HG03045 (cell line): ENCODE data around the gene SGK2.

Source experiments
- ATAC-seq: cut with Tn5 transposase; IDR thresholded peaks from one replicate; pipeline ENCODE4 v1.9.1; 2021; ENCODE audit warnings: mild to moderate bottlenecking, moderate library complexity; ENCODE audit not compliant: unreplicated experiment

SGK2 gene

DNA sequence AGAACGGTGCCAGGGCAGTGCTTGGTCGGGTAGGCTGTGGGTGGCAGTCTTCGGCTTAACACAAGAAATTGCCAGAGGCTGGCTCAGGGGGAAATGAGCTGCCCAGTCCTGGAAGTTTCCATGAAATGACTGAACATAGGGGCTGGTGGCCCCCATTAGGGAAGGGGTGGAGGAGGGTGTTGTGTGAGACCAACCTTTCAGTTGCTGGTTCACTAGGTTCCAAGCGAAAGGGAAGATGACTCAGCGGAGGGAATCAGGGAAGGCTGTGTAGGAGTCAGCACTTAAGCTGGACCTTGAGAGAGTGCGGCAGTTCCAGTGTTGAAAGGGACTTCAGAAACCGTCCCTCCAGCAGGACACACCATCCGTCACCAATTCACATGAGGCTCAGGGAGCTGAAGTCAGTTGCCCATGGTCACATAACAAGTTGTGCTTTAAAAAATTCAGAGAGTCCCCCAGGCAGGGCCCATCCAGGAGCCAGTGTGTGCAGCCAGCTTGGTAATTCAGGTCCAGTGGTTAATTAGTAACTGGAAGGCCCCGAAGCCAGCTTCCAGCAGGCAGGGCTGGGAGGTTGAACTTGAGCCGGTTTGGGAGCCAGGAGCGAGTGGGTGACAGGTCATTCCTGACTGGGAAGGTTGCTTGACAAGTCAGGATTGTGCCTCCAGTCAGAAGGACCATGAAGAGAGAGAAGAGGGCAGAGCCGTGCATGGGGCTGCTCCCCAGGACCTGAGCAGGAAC lies at the start of gene SGK2:
Gene SGK2 (plus strand): TSS at position 616 of the 735 bp plus-strand sequence. CDS start 7,469 bp downstream, outside the sequence.
- ATAC-seq = no peak

DNA sequence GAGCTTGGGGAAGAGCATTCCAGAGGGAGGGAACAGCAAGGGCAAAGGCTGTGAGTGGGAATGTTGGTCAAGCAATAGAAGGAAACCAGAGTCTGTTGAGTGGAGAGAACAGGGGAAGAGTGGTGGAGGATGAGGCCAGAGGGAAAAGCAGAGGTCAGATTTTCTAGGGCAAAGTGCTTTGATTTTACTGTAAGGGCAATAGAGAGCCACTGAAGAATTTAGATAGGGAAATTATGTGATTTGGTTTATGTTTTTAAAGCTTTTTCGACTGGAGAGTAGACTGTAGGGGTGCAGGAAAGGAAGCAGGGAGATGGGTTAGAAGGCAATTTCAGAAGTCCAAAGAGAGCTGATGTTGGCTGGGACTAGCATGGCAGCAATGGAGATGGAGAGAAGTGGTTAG lies 46.9 kb upstream of the SGK2 start:
- no peak for ATAC-seq

GRCh38 chr20:43513372-43513930 lies 45.4 kb upstream of the SGK2 start:
- no peak for ATAC-seq

DNA sequence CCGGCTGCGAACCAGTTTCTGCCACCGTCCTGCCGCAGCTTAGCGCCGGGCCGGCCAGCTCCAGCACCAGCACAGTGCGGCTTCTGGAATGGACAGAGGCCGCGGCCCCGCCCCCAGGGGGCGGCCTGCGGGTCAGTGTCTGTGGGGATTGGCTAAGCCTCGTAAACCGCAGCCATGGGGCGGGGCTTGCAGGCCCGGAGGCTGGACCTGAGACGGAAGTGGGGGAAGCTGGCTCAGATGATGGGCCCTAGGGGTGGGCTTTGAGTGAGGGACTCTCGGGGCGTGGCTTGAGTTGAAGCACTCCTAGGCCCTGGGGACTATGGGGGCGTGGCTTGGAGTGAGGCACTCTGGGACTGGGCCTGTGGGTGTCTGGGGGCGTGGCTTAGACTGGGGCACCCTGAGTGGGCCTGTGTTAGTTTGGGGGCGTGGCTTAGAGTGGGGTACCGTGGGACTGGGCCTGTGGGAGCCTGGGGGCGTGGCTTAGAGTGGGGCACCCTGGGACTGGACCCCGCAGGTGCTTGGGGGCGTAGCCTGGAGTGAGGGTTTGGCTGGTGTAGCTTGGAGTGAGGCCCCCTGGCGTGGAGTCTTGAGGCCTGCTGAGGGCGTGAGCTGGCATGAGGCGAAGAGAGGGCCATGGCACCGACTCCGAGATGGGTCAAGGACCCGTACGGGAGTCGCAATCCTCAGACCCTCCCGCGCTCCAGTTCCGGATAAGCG lies 44.7 kb upstream of the SGK2 start:
- peak; percentile 83 for ATAC-seq

DNA sequence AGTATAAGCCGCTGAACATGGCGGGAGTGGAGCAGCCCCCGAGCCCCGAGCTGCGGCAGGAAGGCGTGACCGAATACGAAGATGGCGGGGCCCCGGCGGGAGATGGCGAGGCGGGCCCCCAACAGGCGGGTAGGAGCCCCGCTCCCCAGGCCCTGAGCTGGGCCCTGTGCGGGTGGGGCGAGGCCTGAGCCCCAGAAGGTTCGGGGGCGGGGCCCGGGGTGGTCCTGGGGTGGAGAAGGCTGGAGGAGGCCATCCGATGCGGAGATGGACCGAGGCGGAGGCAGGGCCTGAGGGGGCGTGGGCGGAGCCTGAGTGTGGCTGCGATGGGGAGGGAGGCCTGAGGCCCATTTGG lies 44.2 kb upstream of the SGK2 start:
- peak; percentile 25 for ATAC-seq

- ATAC-seq = no peak
Measured at GRCh38 chr20:43515628-43516027, 43.2 kb upstream of the SGK2 start.

- no peak for ATAC-seq
Measured at GRCh38 chr20:43516251-43516824, 42.5 kb upstream of the SGK2 start.

DNA sequence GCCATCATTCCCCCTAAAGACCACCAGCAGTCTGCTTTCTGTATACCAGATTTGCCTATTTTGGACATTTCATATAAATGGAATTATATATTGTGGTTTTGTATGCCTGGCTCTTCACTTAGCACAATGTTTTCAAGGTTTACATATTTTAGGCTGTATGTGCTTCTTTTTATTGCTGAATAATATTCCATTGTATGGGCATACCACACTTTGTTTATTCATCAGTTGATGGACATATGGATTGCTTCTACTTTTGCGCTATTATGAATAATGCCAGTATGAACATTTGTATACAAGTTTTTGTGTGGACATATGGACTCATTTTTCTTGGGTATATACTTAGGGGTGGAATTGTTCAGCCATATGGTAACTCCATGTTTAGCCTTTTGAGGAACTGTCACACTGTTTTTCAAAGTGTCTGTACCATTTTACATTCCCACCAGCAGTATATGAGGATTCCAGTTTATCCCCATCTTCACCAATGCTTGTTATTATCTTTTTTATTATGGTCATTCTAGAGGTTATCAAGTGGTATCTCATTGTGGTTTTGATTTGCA lies 38.7 kb upstream of the SGK2 start:
- ATAC-seq = no peak

- ATAC-seq = no peak
Measured at GRCh38 chr20:43525021-43525420, 33.8 kb upstream of the SGK2 start.

GRCh38 chr20:43528258-43528875 lies 30.5 kb upstream of the SGK2 start:
- no peak for ATAC-seq

DNA sequence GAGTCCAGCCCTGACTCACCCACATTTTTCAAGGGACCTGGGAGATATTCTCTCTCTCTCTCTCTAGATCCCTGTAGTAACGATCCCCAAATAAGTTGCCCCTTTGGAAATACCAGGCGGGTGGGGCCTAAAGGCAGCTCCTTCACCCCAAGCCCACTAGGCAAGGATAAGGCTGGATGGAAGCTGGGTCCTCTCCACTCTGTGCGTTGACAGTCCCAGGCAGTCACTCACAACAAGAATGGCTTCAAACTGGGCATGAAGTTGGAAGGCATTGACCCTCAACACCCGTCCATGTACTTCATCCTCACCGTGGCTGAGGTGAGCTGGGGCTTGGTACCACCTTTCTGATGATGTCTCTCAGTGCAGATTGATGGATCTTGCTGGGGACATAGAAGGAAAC lies 29.8 kb upstream of the SGK2 start:
- ATAC-seq = no peak

- ATAC-seq = no peak
Measured at GRCh38 chr20:43529457-43530153, 29.2 kb upstream of the SGK2 start.

DNA sequence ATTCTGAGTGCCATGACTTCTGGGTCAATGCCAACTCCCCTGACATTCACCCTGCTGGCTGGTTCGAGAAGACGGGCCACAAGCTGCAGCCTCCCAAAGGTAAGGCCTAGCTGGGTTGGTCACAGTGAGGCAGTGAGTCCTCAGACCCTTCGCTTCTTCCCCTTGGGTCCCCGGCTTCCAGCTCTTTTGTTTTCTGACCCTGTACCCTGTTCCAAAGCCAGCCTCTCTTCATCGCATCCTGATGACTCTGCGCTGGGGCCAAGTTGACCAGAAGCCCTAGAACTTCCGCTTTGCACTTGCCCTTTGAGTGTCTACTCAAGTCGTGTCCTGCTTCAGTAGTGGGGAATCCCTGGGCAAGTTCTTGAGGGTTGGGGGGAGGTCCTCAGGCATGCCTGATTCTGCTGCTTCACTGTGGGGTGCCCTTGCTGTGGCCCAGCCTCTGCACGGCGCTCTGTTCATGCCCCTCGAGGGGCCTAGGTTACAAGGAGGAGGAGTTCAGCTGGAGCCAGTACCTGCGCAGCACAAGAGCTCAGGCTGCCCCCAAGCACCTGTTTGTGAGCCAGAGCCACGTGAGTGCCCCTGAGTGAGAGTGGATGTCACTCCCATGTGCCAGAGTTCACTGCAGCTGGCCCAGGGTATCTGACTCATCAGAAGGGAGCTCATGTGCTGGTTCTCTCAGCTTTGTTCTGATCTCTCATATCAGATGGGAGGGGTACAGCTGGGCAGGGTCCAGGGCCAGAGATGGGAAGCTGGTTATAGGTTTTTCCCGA lies 28.3 kb upstream of the SGK2 start:
- no peak for ATAC-seq

GRCh38 chr20:43531091-43531443 lies 27.8 kb upstream of the SGK2 start:
- no peak for ATAC-seq

DNA sequence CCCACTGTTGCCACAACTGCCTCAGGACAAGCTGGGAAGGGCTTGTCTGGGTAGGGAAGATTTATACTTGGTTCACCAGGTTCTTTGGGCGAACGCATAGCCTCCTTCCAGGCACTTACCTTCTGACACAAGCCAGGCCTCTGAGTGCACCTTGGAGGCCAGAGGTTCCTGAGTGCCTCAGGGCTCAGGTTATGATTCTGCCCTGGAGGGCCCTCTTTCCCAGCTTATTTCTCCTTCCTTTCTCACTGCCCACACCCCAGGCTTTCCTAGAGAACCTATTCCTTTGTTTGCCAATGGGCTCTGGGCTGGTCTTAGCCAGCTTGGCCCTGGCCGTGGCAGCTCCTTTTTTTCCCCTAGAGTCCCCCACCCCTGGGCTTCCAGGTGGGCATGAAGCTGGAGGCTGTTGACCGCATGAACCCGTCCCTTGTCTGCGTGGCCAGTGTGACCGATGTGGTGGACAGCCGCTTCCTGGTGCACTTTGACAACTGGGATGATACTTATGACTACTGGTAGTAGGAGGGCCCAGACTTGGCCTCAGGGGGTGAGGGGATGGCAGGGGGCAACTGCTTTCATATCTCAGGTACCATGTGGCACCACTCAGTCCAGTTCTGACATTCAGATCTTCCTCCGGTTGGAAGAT lies 26.3 kb upstream of the SGK2 start:
- ATAC-seq = no peak

- no peak for ATAC-seq
Measured at GRCh38 chr20:43533060-43533459, 25.8 kb upstream of the SGK2 start.

GRCh38 chr20:43534016-43534415 lies 24.8 kb upstream of the SGK2 start:
- ATAC-seq = no peak

GRCh38 chr20:43534791-43535350 lies 24.0 kb upstream of the SGK2 start:
- ATAC-seq = no peak

GRCh38 chr20:43535370-43536004 lies 23.3 kb upstream of the SGK2 start:
- ATAC-seq = no peak
